C4-2B (cell line): ENCODE measurements around the gene ARVCF.

Experiments used
- H3K27ac ChIP-seq: fragments of 450-650 bp; 2 replicates; pipeline ENCODE4 v1.5.1; 2017
- CTCF ChIP-seq: fragments of 450-650 bp; conservative IDR thresholded peaks from 2 replicates; pipeline ENCODE4 v1.5.1; 2017; ENCODE audit warnings: mild to moderate bottlenecking
- ZFX ChIP-seq: fragments of 450-650 bp; IDR thresholded peaks from 2 replicates; pipeline ENCODE4 v1.6.1; 2017

Gene ARVCF

GRCh38 chr22:20002128-20002527 lies 14.5 kb downstream of the ARVCF start:
- no peak for TF ChIP-seq CTCF
- TF ChIP-seq ZFX, result no peak
- no peak overlapping the region for H3K27ac ChIP-seq

GRCh38 chr22:20001082-20001638 lies 15.5 kb downstream of the ARVCF start:
- H3K27ac ChIP-seq, result no peak overlapping the region

GRCh38 chr22:20000246-20001081 lies 16.2 kb downstream of the ARVCF start:
- TF ChIP-seq CTCF, result no peak
- no peak for TF ChIP-seq ZFX
- no peak overlapping the region for H3K27ac ChIP-seq

More at GRCh38 chr22:20001082-20001638, 15.5 kb downstream of the ARVCF start:
- TF ChIP-seq ZFX (no peak), CTCF (no peak)

DNA sequence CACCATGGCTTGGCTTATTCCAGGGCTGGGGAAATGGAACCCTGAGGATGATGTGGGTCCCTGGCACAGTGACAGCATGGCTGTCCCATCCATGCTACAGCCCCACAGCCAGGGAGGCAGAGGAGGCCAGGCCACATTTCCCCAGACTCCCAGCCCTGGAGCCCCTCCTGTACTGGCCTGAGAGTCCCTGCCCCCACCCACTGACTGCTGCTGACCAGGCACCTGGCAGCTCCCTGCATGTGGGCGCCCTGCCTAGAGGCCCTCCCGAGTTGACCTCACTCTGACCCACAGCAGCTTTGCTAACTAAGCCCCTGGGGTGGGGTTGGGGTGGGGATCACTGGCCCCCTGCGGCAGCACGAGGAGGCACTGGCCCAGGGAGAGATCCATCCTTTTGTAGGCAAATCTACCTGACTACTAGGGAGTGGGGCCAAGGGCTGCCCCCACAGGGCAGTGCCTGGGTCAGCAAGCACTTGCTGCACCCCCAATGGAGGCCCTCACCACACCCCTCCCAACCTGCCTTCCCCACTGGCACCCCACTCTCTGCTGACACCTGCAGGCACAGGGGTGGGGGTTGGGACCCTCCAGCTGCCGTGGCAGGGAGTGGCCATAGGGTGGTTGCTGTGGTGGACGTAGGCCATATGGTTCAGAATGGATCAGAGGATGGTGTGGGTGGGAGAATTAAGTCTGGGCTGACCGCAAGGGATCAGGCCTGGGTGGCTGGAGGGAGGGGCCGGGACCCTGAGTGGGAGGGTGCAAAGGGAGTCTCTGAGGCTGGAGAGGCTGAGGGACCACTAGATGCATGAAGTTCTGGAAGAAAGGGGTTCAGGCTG lies 17.4 kb downstream of the ARVCF start:
- no peak overlapping the region for H3K27ac ChIP-seq
- TF ChIP-seq CTCF (no peak), ZFX (no peak)

DNA sequence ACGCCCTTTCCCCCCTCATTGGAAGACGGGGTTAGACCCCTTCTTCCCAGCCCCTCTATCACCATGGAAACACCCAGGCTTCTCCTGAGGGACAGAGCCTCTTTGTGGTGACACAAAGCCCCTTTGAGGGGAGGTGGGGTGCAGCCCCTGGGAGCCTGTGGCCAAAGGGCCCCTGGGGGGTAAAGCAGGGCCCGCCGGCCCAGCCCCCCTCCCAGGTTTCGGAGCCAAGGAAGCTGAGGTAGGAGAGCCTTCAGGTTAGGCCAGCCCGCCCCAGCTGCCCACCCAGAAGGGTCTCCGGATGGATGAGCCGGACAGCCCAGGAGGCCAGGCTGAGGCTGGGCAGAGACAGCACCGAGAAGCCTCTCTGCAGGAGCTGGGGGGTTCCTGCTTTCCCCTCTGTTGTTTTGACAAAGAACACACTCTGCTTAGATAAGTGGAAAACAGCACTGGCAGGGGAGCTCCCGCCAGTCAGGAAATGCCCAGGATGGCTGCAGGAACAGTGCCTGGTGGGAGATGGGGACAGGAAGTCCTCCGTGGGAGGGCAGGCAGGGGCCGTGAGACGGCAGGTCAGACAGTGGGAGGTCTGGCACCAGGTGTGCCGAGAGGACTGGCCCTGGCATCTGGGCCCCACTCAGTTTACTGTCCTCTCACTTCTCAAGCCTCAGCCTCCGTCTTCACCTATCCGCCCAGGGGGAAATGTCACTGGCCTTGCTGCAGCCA lies 18.2 kb downstream of the ARVCF start:
- H3K27ac ChIP-seq, result no peak overlapping the region
- TF ChIP-seq ZFX (no peak), CTCF (no peak)

- no peak overlapping the region for H3K27ac ChIP-seq
- TF ChIP-seq ZFX (no peak), CTCF (no peak)
Observed at GRCh38 chr22:19997561-19998231, 18.9 kb downstream of the ARVCF start.
